IMR-90 (cell line): Measurements from ENCODE around the gene POLR1D. TPM values are rescaled to one million over a fixed set of nuclear protein-coding genes. Genes with fewer than 3 reads are reported as not detected.

Experiments used
- ATAC-seq: fragments of 200-7000 bp; cut with Tn5 transposase; 2 replicates; pipeline ENCODE4 v1.9.1; 2020; ENCODE audit warnings: low read depth, mild to moderate bottlenecking, moderate library complexity
- BruUV-seq: library from RNA; stranded (reverse); fragments of 400-500 nt; replicated peaks from 2 replicates; lab custom pipeline; 2021; lab: Mats Ljungman, UMichigan
- CTCF ChIA-PET: fragments of 300-600 bp; formaldehyde crosslinking; extraction: SDS; loops from one replicate; lab custom pipeline; 2021; ENCODE audit warnings: antibody characterized with exemption; lab: Yijun Ruan, JAX
- POLR2A ChIA-PET: fragments of 300-600 bp; sonication (Branson Sonifier 250); formaldehyde crosslinking; loops from one replicate; lab custom pipeline; 2022; ENCODE audit warnings: antibody characterized with exemption; ENCODE audit not compliant: unreplicated experiment; lab: Charles Lee
- DNase-seq: peaks from one replicate; pipeline ENCODE4 v3.0.0; 2013
- H2AFZ ChIP-seq: replicated peaks from 2 replicates; pipeline ENCODE3; 2013; ENCODE audit warnings: low read length, mild to moderate bottlenecking; ENCODE audit not compliant: poor library complexity
- H2AK5ac ChIP-seq: 2 replicates; pipeline ENCODE4 v1.6.1; 2013; ENCODE audit warnings: low read depth, low read length, inconsistent platforms
- H2AK9ac ChIP-seq: replicated peaks from 2 replicates; pipeline ENCODE3; 2013; ENCODE audit warnings: mild to moderate bottlenecking, low read depth, low read length, moderate library complexity; ENCODE audit not compliant: poor library complexity
- H2BK120ac ChIP-seq: 2 replicates; pipeline ENCODE4 v1.6.1; 2013; ENCODE audit warnings: low read depth, low read length, inconsistent platforms
- H2BK15ac ChIP-seq: 3 replicates; pipeline ENCODE4 v1.6.1; 2013; ENCODE audit warnings: low read depth, low read length, inconsistent platforms
- H2BK20ac ChIP-seq: 2 replicates; pipeline ENCODE4 v1.6.1; 2013; ENCODE audit warnings: low read depth, mild to moderate bottlenecking, inconsistent platforms, low read length, moderate library complexity
- H2BK5ac ChIP-seq: 2 replicates; pipeline ENCODE4 v1.6.1; 2013; ENCODE audit warnings: mild to moderate bottlenecking, low read depth, low read length, inconsistent platforms; ENCODE audit not compliant: poor library complexity, severe bottlenecking
- H3K14ac ChIP-seq: replicated peaks from 2 replicates; pipeline ENCODE4 v1.6.1; 2013; ENCODE audit warnings: low read depth, low read length, inconsistent platforms
- H3K18ac ChIP-seq: 2 replicates; pipeline ENCODE4 v1.6.1; 2013; ENCODE audit warnings: low read depth, low read length, control low read depth
- H3K23ac ChIP-seq: 2 replicates; pipeline ENCODE4 v1.6.1; 2013; ENCODE audit warnings: low read depth, low read length, inconsistent platforms
- H3K27ac ChIP-seq: 2 replicates; pipeline ENCODE4 v1.5.1; 2013; ENCODE audit warnings: mild to moderate bottlenecking, control low read depth, low read length; ENCODE audit not compliant: insufficient read depth
- H3K27me3 ChIP-seq: 2 replicates; pipeline ENCODE4 v1.6.1; 2013; ENCODE audit warnings: low read length; ENCODE audit not compliant: control insufficient read depth, insufficient read depth
- H3K36me3 ChIP-seq: 2 replicates; pipeline ENCODE4 v1.6.1; 2013; ENCODE audit warnings: low read length, mixed read lengths; ENCODE audit not compliant: control insufficient read depth, insufficient read depth
- H3K4ac ChIP-seq: 2 replicates; pipeline ENCODE4 v1.6.1; 2013; ENCODE audit warnings: low read depth, low read length, inconsistent platforms
- H3K4me1 ChIP-seq: 2 replicates; pipeline ENCODE4 v1.6.1; 2013; ENCODE audit warnings: low read length, mixed read lengths; ENCODE audit not compliant: control insufficient read depth, insufficient read depth
- H3K4me2 ChIP-seq: 2 replicates; pipeline ENCODE4 v1.6.1; 2013; ENCODE audit warnings: low read depth, mild to moderate bottlenecking, control low read depth, low read length, moderate library complexity
- H3K4me3 ChIP-seq: 2 replicates; pipeline ENCODE4 v1.5.1; 2013; ENCODE audit warnings: low read depth, mild to moderate bottlenecking, control low read depth, low read length, moderate library complexity; ENCODE audit not compliant: insufficient read depth
- H3K56ac ChIP-seq: 2 replicates; pipeline ENCODE4 v1.6.1; 2013; ENCODE audit warnings: low read length, inconsistent platforms; ENCODE audit not compliant: insufficient read depth; ENCODE audit errors: extremely low read depth
- H3K79me1 ChIP-seq, 2 experiments: 2 replicates each; pipeline ENCODE4 v1.6.1; 2013; ENCODE audit warnings: low read length in 2 of 2, inconsistent platforms in 1 of 2, low read depth in 1 of 2
- H3K9ac ChIP-seq: 2 replicates; pipeline ENCODE4 v1.6.1; 2013; ENCODE audit warnings: low read depth, low read length, control low read depth
- H3K9me1 ChIP-seq: 2 replicates; pipeline ENCODE4 v1.6.1; 2013; ENCODE audit warnings: low read length, inconsistent platforms; ENCODE audit not compliant: insufficient read depth
- H3K9me3 ChIP-seq: 2 replicates; pipeline ENCODE4 v1.6.1; 2013; ENCODE audit warnings: low read length; ENCODE audit not compliant: control insufficient read depth, insufficient read depth
- H4K20me1 ChIP-seq: 2 replicates; pipeline ENCODE4 v1.6.1; 2013; ENCODE audit warnings: low read length, inconsistent platforms; ENCODE audit not compliant: insufficient read depth
- H4K5ac ChIP-seq: 2 replicates; pipeline ENCODE4 v1.6.1; 2013; ENCODE audit warnings: mild to moderate bottlenecking, low read depth, low read length, control low read depth
- H4K8ac ChIP-seq, 2 experiments: 2 replicates each; pipeline ENCODE4 v1.6.1; 2013; ENCODE audit warnings: low read depth in 2 of 2, low read length in 2 of 2, control low read depth in 1 of 2, inconsistent platforms in 1 of 2
- H4K91ac ChIP-seq: 2 replicates; pipeline ENCODE4 v1.6.1; 2013; ENCODE audit warnings: low read depth, low read length, inconsistent platforms; ENCODE audit not compliant: insufficient read depth
- CEBPB ChIP-seq: IDR thresholded peaks from 2 replicates; pipeline ENCODE4 v1.6.1; 2012; ENCODE audit warnings: low read depth, low read length, improper control_type of control experiment
- ELK1 ChIP-seq: fragments of 150-350 bp; IDR thresholded peaks from 2 replicates; pipeline ENCODE4 v1.6.1; 2016; ENCODE audit warnings: low read depth, mild to moderate bottlenecking, low read length, moderate library complexity, borderline replicate concordance
- FOS ChIP-seq: fragments of 150-350 bp; IDR thresholded peaks from 2 replicates; pipeline ENCODE4 v1.6.1; 2016; ENCODE audit warnings: low read depth, low read length
- MAFK ChIP-seq: IDR thresholded peaks from 2 replicates; pipeline ENCODE4 v1.6.1; 2012; ENCODE audit warnings: low read depth, low read length, improper control_type of control experiment
- MXI1 ChIP-seq: IDR thresholded peaks from 2 replicates; pipeline ENCODE4 v1.6.1; 2012; ENCODE audit warnings: low read depth, mild to moderate bottlenecking, low read length, moderate library complexity, borderline replicate concordance
- RAD21 ChIP-seq: IDR thresholded peaks from 2 replicates; pipeline ENCODE4 v1.6.1; 2012; ENCODE audit warnings: low read length, improper control_type of control experiment
- RFX5 ChIP-seq: IDR thresholded peaks from 2 replicates; pipeline ENCODE4 v1.8.0; 2012; ENCODE audit warnings: low read depth, mild to moderate bottlenecking, low read length, moderate library complexity
- WGBS, 2 experiments: methylation state at CpG; one replicate each; pipeline versions ENCODE4 v1.1.5 to v1.1.7; 2013; ENCODE audit warnings: missing lambda C conversion rate in 2 of 2; ENCODE audit not compliant: insufficient read length in 1 of 2; ENCODE audit errors: extremely low coverage in 2 of 2; 5-methylcytosine and 5-hydroxymethylcytosine counted together
- dilution Hi-C: fragments of 300-500 bp; cut with HindIII; formaldehyde crosslinking; loops from one replicate; pipeline ENCODE4 v1.14.3; 2018; ENCODE audit warnings: low sequenced_read_pairs; ENCODE audit not compliant: unreplicated experiment
- in situ Hi-C: fragments of 300-500 bp; cut with MboI; formaldehyde crosslinking; loops from 3 replicates; pipeline ENCODE4 v1.14.3; 2019; ENCODE audit warnings: low sequenced_read_pairs, inconsistent platforms, mixed read lengths
- intact Hi-C: fragments of 100-400 bp; cut with micrococcal nuclease; formaldehyde crosslinking; loops from 2 replicates; pipeline ENCODE4 v1.10.0; 2022
- polyA plus RNA-seq, 3 experiments: library from polyadenylated mRNA; depleted of rRNA; stranded (reverse); fragments of >200 nt; gene quantifications; 2 replicates each; pipeline ENCODE4 v1.2.3, GENCODE V29; 2012; ENCODE audit warnings: low replicate concordance in 1 of 3
- total RNA-seq: library from RNA; depleted of rRNA; stranded (reverse); fragments of >200 nt; gene quantifications from 2 replicates; pipeline ENCODE4 v1.2.3, GENCODE V29; 2012
- TF ChIP-seq, protein P1 (sequence below): conservative IDR thresholded peaks from 2 replicates; pipeline ENCODE4 v1.5.1; 2012; ENCODE audit warnings: mild to moderate bottlenecking, low read depth, low read length, improper control_type of control experiment

POLR1D gene
- total and polyA plus RNA-seq, 2 of the 4 experiments (the other 2 are of a cell fraction), result 65.4 to 110 TPM

GRCh38 chr13:27670861-27671260, 49.2 kb downstream of the POLR1D start:
- CTCF ChIA-PET, result no interaction called here
- in situ Hi-C loops, result no loop called here
- WGBS, 2 experiments, result no CpG with 5 or more reads among the region's 1 CpG

More at GRCh38 chr13:27670861-27671260, 49.2 kb downstream of the POLR1D start:
- no peak overlapping the region for H2BK20ac ChIP-seq
- BruUV-seq, result no TSS peak
- no peak overlapping the region for H3K4ac ChIP-seq
- no peak overlapping the region for H2BK120ac ChIP-seq
- intact Hi-C loops (no loop called here), dilution Hi-C loops (no loop called here)
- no peaks in the 10 kb centered on the region for H3K79me1 ChIP-seq
- no peak overlapping the region for H3K4me3 ChIP-seq
- H3K14ac ChIP-seq, result no peak overlapping the region
- no peak overlapping the region for H3K4me2 ChIP-seq
- H4K5ac ChIP-seq, result no peak overlapping the region
- no peak overlapping the region for H3K23ac ChIP-seq
- no peak overlapping the region for H2AK5ac ChIP-seq
- POLR2A ChIA-PET, result no interaction called here
- no peaks in the 10 kb centered on the region for H3K4me1 ChIP-seq
- H2BK15ac ChIP-seq, result no peak overlapping the region
- H3K27me3 ChIP-seq, result no peaks in the 10 kb centered on the region
- H3K9me1 ChIP-seq, result 0 out of 2 replicates have a peak, but pooled peaks cover 3% of the 10 kb centered on the region
- no peak for TF ChIP-seq CEBPB
- TF ChIP-seq FOS, result no peak
- TF ChIP-seq MXI1, result no peak
- TF ChIP-seq MAFK, result no peak
- TF ChIP-seq RFX5, result no peak
- no peak for TF ChIP-seq ELK1
- TF ChIP-seq, protein P1, sequence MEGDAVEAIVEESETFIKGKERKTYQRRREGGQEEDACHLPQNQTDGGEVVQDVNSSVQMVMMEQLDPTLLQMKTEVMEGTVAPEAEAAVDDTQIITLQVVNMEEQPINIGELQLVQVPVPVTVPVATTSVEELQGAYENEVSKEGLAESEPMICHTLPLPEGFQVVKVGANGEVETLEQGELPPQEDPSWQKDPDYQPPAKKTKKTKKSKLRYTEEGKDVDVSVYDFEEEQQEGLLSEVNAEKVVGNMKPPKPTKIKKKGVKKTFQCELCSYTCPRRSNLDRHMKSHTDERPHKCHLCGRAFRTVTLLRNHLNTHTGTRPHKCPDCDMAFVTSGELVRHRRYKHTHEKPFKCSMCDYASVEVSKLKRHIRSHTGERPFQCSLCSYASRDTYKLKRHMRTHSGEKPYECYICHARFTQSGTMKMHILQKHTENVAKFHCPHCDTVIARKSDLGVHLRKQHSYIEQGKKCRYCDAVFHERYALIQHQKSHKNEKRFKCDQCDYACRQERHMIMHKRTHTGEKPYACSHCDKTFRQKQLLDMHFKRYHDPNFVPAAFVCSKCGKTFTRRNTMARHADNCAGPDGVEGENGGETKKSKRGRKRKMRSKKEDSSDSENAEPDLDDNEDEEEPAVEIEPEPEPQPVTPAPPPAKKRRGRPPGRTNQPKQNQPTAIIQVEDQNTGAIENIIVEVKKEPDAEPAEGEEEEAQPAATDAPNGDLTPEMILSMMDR, result no peak
- no peak for TF ChIP-seq RAD21
- H4K20me1 ChIP-seq, result no peaks in the 10 kb centered on the region
- no peak overlapping the region for H2BK5ac ChIP-seq
- no peak overlapping the region for H2AK9ac ChIP-seq
- peaks cover 6% of the 10 kb centered on the region; the same call in 1 of the 2 replicates for H3K36me3 ChIP-seq
- H4K91ac ChIP-seq, result no peak overlapping the region
- no peak overlapping the region for H3K18ac ChIP-seq
- no peak for ATAC-seq
- DNase-seq, result no peak
- H2AFZ ChIP-seq, result no peak overlapping the region
- H3K27ac ChIP-seq, result no peak overlapping the region
- H3K56ac ChIP-seq, result no peak overlapping the region
- H4K8ac ChIP-seq, result no peak overlapping the region
- H3K9ac ChIP-seq, result no peak overlapping the region
- H3K9me3 ChIP-seq, result peaks cover 2% of the 10 kb centered on the region
